ENCODE results near the gene SNED1.

GRCh38 chr2:241010531-241011295 is 12.3 kb downstream of the SNED1 start:
- TF ChIP-seq CTCF (IDR thresholded peaks at IDR 0.05; ENCODE audit: low read depth, low read length, missing input control) = no peak
- no peak for TF ChIP-seq HNF4G (IDR thresholded peaks at IDR 0.05)
- TF ChIP-seq REST (IDR thresholded peaks at IDR 0.05) = no peak
- no peak for TF ChIP-seq JUND (IDR thresholded peaks at IDR 0.05)
- TF ChIP-seq SP1 (IDR thresholded peaks at IDR 0.05) = no peak
- TF ChIP-seq YY1 (IDR thresholded peaks at IDR 0.05) = no peak
- TF ChIP-seq, protein P1, sequence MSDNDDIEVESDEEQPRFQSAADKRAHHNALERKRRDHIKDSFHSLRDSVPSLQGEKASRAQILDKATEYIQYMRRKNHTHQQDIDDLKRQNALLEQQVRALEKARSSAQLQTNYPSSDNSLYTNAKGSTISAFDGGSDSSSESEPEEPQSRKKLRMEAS (IDR thresholded peaks at IDR 0.05) = no peak
- TF ChIP-seq TAF1 (conservative IDR thresholded peaks at IDR 0.05) = no peak
